Left ventricle myocardium inferior (tissue), 1 donor: ENCODE measurements around the gene SCLY. TPM values are rescaled to one million over a fixed set of nuclear protein-coding genes. Genes with fewer than 3 reads are reported as not detected.

Experiments
- DNase-seq: peaks from one replicate; pipeline ENCODE4 v3.0.0-alpha.2; 2020
- H3K27ac ChIP-seq: fragments of 200-600 bp; replicated peaks from 2 replicates; pipeline ENCODE4 v1.8.0; 2021
- H3K27me3 ChIP-seq: fragments of 200-600 bp; 2 replicates; pipeline ENCODE4 v1.8.0; 2021; ENCODE audit warnings: low read depth
- H3K36me3 ChIP-seq: fragments of 200-600 bp; 2 replicates; pipeline ENCODE4 v1.8.0; 2021
- H3K4me1 ChIP-seq: fragments of 200-600 bp; 2 replicates; pipeline ENCODE4 v1.8.0; 2021
- H3K4me3 ChIP-seq: fragments of 200-600 bp; 2 replicates; pipeline ENCODE4 v1.8.0; 2021; ENCODE audit warnings: mild to moderate bottlenecking, moderate library complexity
- H3K9me3 ChIP-seq: fragments of 200-600 bp; replicated peaks from 2 replicates; pipeline ENCODE4 v1.8.0; 2021
- CTCF ChIP-seq: fragments of 200-600 bp; IDR thresholded peaks from 2 replicates; pipeline ENCODE4 v1.8.0; 2021; ENCODE audit warnings: antibody characterized with exemption, mild to moderate bottlenecking, borderline replicate concordance
- intact Hi-C: fragments of 100-400 bp; cut with micrococcal nuclease; formaldehyde crosslinking; loops from one replicate; pipeline ENCODE4 v1.11.0; 2022
- total RNA-seq: library from RNA; stranded (reverse); fragmentation: NEBNext Ultra II Directional; extraction: Animal tissue kit (Norgen Biotek cat#: 25700); gene quantifications from one replicate; pipeline ENCODE4 v1.2.1, GENCODE V29; 2021
- donor health status: DM: no; HTN: yes; CAD: no; lungs with severe emphysema.

Gene SCLY
- total RNA-seq, 1 donor from 2014 or later = 10.9 TPM

GRCh38 chr2:238134393-238134785 lies 73.6 kb downstream of the SCLY start:
- no peak overlapping the region for H3K27ac ChIP-seq
- intact Hi-C loops = no loop called here
- H3K9me3 ChIP-seq = no peaks in the 10 kb centered on the region
- H3K4me1 ChIP-seq = peaks cover 31% of the 10 kb centered on the region
- H3K36me3 ChIP-seq = no peaks in the 10 kb centered on the region
- no peak overlapping the region for H3K4me3 ChIP-seq
- no peak for TF ChIP-seq CTCF
- peaks cover 11% of the 10 kb centered on the region for H3K27me3 ChIP-seq
- DNase-seq = peak; percentile 4

- intact Hi-C loops = no loop called here
These were observed 74.9 kb downstream of the SCLY start for GRCh38 chr2:238135601-238136150.

GRCh38 chr2:238136820-238137537 lies 76.2 kb downstream of the SCLY start:
- Histone ChIP-seq H3K27me3 (peaks cover 7% of the 10 kb centered on the region), H3K36me3 (peaks cover 7% of the 10 kb centered on the region), H3K4me3 (no peak overlapping the region), H3K27ac (peak overlapping the region; percentile 94), H3K9me3 (no peaks in the 10 kb centered on the region), H3K4me1 (peaks cover 55% of the 10 kb centered on the region)
- DNase-seq = peak; percentile 43
- TF ChIP-seq CTCF = no peak
- intact Hi-C loops = no loop called here

More at GRCh38 chr2:238135601-238136150, 74.9 kb downstream of the SCLY start:
- H3K4me3 ChIP-seq = no peak overlapping the region
- no peaks in the 10 kb centered on the region for H3K9me3 ChIP-seq
- peaks cover 7% of the 10 kb centered on the region for H3K27me3 ChIP-seq
- no peak for TF ChIP-seq CTCF
- peaks cover under 1% of the 10 kb centered on the region for H3K36me3 ChIP-seq
- peaks cover 42% of the 10 kb centered on the region for H3K4me1 ChIP-seq
- no peak for DNase-seq
- no peak overlapping the region for H3K27ac ChIP-seq

- Histone ChIP-seq H3K4me1 (peaks cover 64% of the 10 kb centered on the region), H3K27ac (peak overlapping the region; percentile 94)
- intact Hi-C loops = no loop called here
These were observed 77.1 kb downstream of the SCLY start for GRCh38 chr2:238137885-238138284.

More at GRCh38 chr2:238137885-238138284, 77.1 kb downstream of the SCLY start:
- Histone ChIP-seq H3K36me3 (peaks cover 7% of the 10 kb centered on the region), H3K4me3 (peak overlapping the region; percentile 65), H3K9me3 (no peaks in the 10 kb centered on the region), H3K27me3 (peaks cover 7% of the 10 kb centered on the region)
- DNase-seq = no peak
- no peak for TF ChIP-seq CTCF
